NCI-H510A (cell line): Measurements from ENCODE around the gene TREM1.
"Not testable (repeated sequence)": the region's sequence is repeated elsewhere in the genome, so short reads cannot be mapped to it uniquely, and the experiment has no call there.

Source experiments
- DNase-seq: peaks from one replicate; lab custom pipeline; 2025; lab: John Stamatoyannopoulos, UW

The TREM1 gene

DNA sequence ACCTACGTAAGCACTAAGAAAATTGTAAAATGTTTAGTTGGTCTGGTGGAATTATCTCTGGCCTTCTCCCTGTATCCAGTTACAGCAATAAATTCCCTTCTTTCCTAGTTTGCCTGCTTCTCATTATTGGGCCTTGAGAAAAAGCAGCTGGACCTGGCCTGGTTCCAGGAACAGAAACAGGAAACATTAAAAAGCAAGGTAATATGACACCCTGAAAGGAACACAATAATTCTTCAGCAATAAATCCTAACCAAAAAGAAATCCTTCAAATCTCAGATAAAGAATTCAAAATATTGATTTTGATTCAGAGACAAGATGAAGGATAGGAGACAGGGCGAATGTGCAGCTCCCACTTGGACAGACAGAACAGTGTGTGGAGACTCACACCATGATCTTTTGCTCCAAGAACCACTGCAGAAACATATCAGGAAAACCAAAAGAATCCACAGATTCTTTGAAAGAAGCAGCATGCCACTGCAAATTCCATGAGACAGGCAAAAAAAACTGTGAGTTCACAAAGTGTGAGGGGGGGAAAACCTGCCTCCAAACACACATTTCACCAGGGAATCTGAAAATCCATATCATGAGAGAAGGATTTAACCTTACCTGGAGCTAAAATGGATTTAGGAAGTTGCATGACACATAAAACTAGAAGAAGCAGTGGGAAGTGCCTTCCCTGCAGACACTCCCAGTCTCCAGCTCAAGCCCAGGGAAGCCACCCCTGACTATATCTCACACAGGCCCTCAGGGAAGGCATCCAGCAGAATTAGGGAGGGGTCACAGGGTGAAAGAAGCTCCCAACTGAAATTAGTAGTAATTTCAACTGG, 28.9 kb downstream of the TREM1 start:
- DNase-seq = peak; percentile 15

DNA sequence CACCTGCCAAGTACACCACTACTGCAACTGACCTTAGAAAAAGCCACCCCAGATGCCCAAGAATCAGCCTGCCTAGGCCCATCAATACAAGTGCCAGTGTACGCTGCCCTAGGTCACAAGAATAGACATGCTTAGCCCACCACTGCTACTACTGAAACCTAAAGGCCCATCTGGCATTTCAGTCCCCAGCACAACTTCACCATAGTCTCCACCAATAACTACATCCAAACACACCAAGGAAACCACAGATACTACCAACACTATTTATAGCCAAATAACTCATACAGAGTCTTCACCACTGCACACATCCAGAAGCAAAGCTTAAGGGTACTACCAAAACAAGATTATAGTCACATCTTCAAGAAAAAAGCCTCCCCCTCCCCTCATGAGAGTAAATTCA, 30.1 kb downstream of the TREM1 start:
- no peak for DNase-seq

DNA sequence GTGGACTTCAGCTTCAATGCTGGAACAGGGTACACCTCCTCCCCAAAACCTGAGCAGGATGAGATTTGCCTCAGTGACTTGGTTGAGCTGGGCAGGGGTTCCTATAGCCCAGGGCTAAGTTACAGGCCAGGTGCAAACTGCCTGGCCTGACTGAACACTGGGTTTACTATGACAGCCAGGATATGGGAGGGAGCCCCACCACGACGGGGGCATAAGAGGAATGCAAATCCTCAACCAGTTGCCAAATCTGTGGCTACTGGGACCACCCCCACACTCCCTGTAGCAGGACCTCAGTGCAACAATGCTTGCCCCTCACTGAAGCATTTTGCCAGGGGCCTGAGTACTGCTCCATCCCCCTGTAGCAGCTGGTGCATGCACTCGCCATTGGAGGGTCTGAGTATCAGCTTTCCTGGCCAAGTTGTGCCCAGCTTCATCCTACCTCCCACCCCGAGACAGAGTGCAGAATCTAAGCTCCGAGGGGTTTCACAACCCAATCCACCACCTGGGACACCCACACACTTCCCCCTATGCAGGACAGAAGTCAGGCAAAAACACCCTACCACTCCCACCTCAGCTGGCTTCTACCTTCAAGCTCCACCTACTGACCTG, 30.7 kb downstream of the TREM1 start:
- no peak for DNase-seq

DNA sequence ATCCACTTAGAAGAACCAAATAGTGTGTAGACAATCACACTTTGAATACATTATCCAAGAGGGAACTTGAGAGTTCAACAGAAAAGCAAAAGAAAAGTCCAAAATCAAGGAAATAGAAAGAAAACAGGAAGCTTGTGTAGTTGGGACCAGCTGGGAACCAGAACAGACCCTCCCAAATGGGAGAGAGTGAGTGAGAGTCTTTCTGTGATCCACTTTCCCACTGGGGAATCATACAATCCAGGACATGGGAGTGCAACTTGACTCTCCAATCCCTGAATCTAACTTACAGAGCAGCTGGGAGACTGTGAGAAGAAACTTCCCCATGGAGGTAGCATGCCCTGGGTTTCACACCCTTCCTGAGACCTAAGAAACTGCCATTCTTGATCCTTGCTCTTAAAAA, 31.4 kb downstream of the TREM1 start:
- no peak for DNase-seq

DNA sequence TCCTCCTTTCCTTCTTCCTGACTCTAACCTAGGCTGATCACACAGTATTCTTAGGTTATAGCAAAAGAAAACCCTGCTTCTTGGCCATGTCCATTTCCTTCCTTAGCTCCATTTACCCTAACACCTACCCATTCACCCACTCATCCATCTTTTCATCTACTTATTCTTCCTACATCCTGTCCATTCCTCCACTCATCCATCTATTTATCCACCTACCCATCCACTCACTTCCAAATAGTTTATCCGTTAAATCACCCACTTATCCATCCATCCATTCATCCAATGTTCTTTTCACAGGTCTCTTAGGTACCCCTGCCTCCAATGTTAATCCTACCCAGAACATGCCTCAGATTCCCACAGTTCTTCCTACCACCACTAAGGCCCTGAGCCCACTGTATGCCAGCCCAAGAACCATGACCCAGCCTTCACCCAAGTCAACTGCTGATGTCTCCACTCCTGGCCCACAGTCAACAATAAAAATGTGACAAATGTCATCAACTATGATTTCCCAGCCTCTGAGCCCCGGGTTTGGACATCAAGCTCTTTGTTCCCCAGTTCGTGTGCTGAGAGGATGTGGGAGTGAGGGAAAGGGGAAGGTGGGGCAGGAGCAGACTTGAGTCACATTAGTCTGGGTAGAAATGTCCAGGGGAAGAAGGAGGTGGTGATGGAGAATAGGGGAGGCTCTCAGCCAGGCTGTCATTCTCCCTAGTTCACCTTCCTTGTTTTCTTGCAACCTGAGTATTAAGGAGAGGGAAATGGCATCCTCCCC, 33.9 kb downstream of the TREM1 start:
- DNase-seq = no peak

DNA sequence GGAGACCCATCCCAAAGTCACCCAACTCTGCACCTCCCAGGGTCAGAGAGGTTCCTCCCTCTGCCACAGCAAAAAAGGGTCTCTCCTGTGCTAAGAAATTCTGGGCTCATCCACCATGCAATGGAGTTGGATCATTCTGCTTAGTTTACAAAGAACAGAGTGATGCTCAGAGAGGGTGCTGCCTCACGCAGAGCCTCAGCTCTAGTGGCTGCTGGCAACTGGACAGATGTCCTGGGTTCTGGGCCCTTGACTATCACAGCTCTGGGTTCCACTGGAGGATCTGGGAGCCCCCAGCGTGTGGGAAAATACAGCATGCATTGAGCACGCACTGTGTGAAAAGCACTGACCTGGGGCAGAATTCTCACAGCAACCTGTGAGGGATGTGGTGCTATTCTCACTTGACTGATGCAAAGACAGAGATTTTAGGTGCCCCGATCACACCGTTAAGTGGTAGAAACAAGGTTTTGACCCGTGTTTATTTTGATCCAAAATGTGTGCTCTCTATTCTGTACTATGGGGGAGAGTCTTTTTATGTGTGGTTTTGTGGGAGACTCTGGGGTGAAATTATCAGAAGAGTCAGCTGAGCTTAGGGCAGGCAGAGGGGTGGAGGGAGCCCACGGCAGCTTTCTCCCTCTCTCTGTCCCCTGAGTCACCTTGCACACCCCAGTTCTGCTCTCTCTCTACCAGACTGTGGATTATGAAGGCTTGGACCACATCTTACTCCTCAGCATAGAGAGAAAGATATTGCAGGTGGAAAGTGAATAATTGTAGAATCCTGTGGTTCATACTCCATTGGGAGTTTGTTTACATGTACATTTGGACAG, 38.4 kb downstream of the TREM1 start:
- DNase-seq = no peak

DNA sequence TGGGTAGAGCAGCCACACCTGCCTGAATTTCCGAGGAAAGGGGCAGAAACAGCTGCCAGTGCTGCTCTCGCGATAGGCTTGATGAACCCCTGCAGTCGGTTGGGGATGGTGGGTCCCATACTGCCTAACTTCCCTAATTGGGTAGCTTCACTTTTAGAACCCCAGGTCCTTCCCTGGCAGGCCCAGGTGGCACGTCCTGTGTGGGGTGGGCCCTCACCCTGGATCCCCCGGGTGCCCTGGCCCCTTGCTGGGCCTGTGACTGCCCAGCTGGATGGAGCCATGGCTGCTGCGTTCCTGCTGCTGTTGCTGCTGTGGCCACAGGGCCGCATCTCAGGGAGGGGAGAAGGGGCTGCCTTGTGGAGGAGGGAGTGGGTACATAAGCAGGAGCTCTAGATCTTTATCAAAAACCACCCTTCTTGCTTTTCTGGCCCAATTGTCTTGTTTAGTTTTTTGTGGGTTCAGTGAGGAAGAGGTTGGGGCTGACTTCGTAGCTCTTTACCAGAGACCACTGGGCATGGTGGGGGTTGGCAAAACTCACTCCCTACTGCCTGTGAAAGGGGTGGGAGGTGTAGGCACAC, 39.1 kb downstream of the TREM1 start:
- no peak for DNase-seq

DNA sequence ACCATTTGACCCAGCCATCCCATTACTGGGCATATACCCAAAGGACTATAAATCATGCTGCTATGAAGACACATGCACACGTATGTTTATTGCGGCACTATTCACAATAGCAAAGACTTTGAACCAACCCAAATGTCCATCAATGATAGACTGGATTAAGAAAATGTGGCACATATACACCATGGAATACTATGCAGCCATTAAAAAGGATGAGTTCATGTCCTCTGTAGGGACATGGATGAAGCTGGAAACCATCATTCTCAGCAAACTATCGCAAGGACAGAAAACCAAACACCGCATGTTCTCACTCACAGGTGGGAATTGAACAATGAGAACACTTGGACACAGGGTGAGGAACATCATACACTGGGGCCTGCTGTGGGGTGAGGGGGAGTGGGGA, 40.0 kb downstream of the TREM1 start:
- not testable (repeated sequence) for DNase-seq

DNA sequence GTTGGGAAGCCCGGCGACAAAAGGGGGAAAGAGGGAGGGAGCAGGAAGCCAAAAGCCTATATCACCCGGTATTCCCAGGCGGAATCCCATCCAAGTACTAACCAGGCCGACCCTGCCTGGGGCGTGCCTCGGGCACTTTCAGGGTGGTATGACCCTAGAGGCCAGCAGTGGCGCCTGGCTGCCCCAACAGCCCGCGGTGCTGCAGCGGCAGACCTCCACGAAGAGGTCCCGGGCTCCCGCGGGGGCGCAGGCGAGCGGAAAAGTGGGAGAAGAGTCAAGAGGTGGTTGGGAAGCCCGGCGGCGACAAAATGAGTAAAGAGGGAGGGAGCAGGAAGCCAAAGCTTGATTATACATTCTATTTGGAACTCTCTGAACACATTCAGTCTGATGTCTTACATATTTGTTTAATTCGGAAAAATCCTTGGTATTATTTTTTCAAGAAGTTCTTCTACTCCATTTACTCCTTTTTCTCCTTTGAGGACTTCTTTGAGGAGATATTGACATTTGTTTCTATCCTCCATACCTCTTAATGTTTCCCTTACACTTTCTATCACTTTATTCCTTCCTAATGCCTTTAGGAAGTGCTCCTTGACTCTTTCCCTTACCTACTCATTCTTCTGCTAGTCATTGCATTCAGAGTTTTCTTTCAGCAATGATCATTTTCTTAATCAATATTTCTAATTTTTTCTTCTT, 46.9 kb downstream of the TREM1 start:
- no peak for DNase-seq

DNA sequence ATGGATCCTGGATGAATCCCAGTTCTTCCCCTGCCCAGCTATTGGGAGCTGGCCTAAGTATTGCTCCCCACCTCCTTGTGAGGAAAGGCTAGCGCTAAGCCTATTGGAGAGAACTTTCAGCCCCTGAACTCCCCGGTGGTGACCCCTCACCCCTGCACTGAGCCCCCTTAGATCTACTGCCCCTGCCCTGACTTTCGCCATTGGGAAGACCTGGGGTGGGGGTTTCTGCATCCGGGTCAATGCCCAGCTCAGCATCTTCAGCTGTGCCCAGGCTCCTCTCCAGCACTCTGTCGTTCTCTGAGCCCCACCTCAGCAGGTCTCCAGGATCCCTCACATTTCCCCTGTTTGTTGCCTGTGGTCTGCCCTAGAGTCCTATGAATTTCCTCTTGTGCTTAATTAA, 49.4 kb downstream of the TREM1 start:
- no peak for DNase-seq

DNA sequence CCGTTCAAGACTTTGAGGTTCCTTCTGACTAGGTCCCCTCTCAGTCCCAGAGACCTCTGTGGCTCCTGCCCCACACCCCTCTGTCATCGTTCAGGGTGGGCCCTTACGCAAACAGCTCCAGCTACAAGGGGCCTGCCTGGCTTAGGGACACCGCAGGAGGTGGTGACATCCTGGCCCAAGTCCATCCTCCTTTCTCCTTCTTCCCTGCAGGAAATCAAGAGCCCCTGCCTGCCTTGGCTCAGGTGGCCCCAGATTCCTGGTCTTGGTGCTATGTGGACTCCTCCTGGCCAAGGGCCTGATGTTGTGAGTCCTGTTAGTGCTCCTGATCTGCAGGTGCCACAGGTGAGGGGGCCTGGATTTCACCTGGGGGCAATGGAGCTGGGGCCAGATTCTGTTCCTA, 50.2 kb downstream of the TREM1 start:
- no peak for DNase-seq

DNA sequence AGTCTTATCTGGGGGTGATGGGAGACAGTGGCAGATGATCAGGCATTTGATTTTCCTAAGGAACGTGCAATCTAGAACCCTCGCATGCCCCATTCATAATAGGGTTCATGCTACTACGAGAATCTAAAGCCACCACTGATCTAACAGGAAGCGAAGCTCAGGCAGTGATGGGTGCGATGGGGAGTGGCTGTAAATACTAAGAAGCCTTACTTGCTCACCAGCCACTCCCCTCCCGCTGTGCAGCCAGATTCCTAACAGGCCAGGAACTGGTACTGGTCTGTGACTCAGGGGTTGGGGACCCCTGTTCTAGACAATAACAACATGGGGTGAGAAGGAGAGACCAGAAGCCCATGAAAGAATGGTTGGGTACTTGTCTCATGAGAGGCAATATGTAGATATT, 53.8 kb downstream of the TREM1 start:
- DNase-seq = no peak

DNA sequence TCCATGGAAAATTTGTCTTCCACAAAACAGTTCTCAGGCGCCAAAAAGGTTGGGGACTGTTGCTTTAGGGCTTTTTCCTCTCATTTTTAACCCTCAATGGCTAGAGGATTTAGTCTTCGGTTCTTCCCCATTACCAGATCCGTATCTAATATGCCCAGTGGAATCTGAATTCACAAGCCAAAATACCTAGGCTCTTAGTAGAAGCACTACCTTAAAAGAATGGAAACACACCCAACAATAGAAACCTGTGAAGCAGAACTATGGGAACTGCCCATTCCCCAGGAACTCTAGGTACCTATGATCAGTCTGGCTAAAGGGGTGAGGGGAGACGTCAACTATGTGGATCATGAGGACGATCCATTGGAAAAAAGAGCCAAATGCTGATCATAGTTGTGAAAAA, 55.2 kb downstream of the TREM1 start:
- DNase-seq = no peak

DNA sequence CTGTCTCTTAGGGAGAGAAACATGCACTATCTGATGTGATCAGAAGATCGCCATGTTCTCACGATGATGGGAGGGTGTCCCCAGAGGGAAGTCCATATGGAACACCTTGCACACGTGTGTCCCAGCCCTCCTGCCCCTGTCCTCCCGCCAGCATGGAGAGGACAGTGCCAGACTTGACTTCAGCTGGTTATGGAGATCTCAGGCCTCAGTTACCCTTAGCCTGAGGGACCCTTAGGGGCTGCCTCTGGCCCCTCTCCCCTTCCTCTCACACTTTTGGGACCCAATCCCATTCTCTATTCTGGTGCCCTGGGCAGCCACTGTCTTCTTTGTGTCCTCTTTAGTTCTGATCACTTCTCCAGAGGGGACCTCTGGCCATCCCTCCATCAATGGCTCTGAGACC, 56.8 kb downstream of the TREM1 start:
- DNase-seq = no peak

DNA sequence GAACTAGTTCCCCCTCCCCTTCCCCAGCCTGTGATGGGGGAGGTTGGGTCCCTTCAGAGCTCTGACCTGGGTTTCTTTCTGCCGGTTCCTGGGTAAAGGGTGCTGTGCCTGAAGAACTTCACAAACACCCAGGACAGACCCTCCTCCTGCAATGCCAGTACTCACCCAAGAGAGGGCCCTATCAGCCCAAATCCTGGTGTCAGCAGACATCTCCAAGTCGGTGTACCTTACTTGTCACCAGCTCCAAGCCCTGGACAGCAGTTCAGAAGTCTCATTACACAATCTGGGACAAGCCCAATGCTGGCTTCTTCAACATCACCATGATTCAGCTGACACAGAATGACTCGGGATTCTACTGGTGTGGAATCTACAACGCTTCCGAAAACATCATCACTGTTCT, 57.9 kb downstream of the TREM1 start:
- DNase-seq = no peak

DNA sequence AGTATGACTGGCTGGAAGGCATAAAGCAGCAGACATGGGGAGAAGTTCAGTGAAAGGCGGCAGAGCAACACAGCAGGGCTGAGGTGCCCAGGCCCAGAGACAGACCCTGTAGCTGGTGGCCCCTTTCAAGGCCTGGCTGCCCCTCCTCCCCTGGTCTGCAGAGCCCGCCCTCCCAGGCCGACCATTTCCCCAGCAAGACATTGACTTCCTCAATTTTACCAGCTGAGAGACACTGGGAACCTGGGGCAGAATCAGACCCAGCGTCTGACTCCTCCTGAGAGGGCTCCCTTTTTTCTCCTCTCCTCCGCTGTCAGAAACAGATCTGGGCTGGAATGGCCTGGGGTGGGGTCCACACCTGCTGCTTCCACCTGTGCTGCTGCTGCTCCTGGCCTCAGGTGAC, 58.4 kb downstream of the TREM1 start, which contains the start of gene TREML4:
Gene TREML4, plus strand, starts transcription at position 254 of the 400 bp plus-strand sequence. Its CDS starts 79 bp downstream, at position 333.
- DNase-seq = no peak

DNA sequence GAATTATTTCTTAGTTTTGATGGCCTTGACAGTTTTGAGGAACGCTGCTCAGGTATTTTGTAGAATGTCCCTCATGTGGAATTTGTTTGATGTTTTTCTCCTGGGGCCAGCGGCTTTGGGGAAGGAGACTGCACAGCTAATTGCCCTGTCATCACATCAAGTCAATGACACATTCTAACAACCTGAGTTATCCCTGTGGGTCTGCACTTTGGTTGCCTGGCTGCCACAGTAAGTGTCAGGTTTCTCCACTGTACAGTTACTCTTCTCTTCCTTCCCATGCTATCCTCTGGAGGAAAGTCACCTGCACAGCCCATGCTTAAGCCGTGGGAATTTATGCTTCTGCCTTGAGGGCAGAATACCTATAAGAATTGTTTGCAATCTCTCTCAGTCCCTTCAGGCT, 59.7 kb downstream of the TREM1 start:
- peak; percentile 19 for DNase-seq

DNA sequence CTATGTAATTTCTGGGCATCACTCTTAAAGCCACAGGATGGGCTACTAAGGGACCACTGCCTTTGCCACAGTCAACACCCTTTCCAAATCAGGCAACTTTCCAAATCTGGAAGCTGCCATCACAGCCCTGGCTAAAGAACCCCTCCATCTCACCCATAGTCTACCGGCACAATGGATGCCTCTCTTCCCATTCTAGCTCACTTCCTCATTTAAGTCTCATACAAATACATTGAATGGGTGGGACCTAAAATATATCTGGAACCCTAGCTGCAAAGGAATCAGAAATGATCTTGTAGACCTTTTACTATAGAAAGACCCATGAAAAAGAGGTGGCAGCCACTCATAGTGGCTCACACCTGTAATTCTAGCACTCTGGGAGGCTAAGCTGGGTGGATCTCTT, 61.7 kb downstream of the TREM1 start:
- no peak for DNase-seq
